H1 (cell line): ENCODE data around the gene RHBDF2. TPM values are rescaled to one million over a fixed set of nuclear protein-coding genes. Genes with fewer than 3 reads are reported as not detected.

Experiments used
- CTCF ChIA-PET: fragments of 300-600 bp; sonication (Branson Sonifier 250); formaldehyde crosslinking; loops from one replicate; lab custom pipeline; 2021; ENCODE audit not compliant: partially characterized antibody; lab: Charles Lee
- POLR2A ChIA-PET: fragments of 300-600 bp; sonication (Branson Sonifier 250); formaldehyde crosslinking; loops from one replicate; lab custom pipeline; 2021; ENCODE audit warnings: inconsistent platforms; ENCODE audit not compliant: partially characterized antibody; lab: Charles Lee
- DNase-seq, 2 experiments: peaks; one replicate each; pipeline versions ENCODE4 v3.0.0 to v3.0.0-alpha.2; 2010 to 2022; ENCODE audit warnings: low spot score in 2 of 2, low read depth in 1 of 2, mixed read lengths in 1 of 2
- FAIRE-seq: peaks from 2 replicates; lab custom pipeline; 2011; peaks lifted over from hg19 to GRCh38; lab: Jason Lieb, UNC
- H2AFZ ChIP-seq: 2 replicates; pipeline ENCODE4 v1.8.1; 2012; ENCODE audit warnings: low read length, inconsistent platforms
- H2AK5ac ChIP-seq: 2 replicates; pipeline ENCODE4 v1.6.1; 2013; ENCODE audit warnings: low read depth, low read length
- H2BK120ac ChIP-seq: replicated peaks from 2 replicates; pipeline ENCODE3; 2013; ENCODE audit warnings: low read depth, low read length, inconsistent platforms
- H2BK12ac ChIP-seq: 2 replicates; pipeline ENCODE4 v1.6.1; 2013; ENCODE audit warnings: low read depth, low read length
- H2BK15ac ChIP-seq: 2 replicates; pipeline ENCODE4 v1.6.1; 2013; ENCODE audit warnings: low read length
- H2BK20ac ChIP-seq: 2 replicates; pipeline ENCODE4 v1.6.1; 2013; ENCODE audit warnings: low read length
- H2BK5ac ChIP-seq: 2 replicates; pipeline ENCODE4 v1.6.1; 2013; ENCODE audit warnings: low read depth, low read length
- H3K14ac ChIP-seq: 2 replicates; pipeline ENCODE4 v1.6.1; 2013; ENCODE audit warnings: inconsistent platforms; ENCODE audit not compliant: insufficient read length
- H3K18ac ChIP-seq: 2 replicates; pipeline ENCODE4 v1.6.1; 2013; ENCODE audit warnings: low read length; ENCODE audit errors: extremely low read depth
- H3K23ac ChIP-seq: 2 replicates; pipeline ENCODE4 v1.6.1; 2013; ENCODE audit warnings: inconsistent platforms; ENCODE audit not compliant: insufficient read length
- H3K23me2 ChIP-seq: 2 replicates; pipeline ENCODE4 v1.6.1; 2013; ENCODE audit warnings: low read depth, low read length
- H3K27ac ChIP-seq: 2 replicates; pipeline ENCODE4 v1.6.1; 2011; ENCODE audit warnings: low read depth, low read length, inconsistent platforms
- H3K27me3 ChIP-seq, 4 experiments: replicated peaks in 1 of 4; 1 replicate in 1 of 4; 2 replicates in 3 of 4; pipeline versions ENCODE4 v1.6.1 to v1.8.1; 2011 to 2013; ENCODE audit warnings: low read length in 3 of 4, mild to moderate bottlenecking in 3 of 4, inconsistent platforms in 2 of 4, mixed read lengths in 2 of 4, moderate library complexity in 1 of 4; ENCODE audit not compliant: control insufficient read depth in 3 of 4, insufficient read depth in 3 of 4; ENCODE audit errors: extremely low read depth in 1 of 4
- H3K36me3 ChIP-seq, 4 experiments: 2 replicates each; pipeline versions ENCODE4 v1.6.1 to v1.8.1; 2011 to 2013; ENCODE audit warnings: mild to moderate bottlenecking in 4 of 4, low read length in 3 of 4, moderate library complexity in 2 of 4, control low read depth in 1 of 4, inconsistent platforms in 1 of 4; ENCODE audit not compliant: insufficient read depth in 4 of 4, control insufficient read depth in 2 of 4
- H3K4ac ChIP-seq: replicated peaks from 2 replicates; pipeline ENCODE3; 2013; ENCODE audit warnings: low read length, low read depth, mixed read lengths, inconsistent platforms; ENCODE audit not compliant: insufficient read length
- H3K4me1 ChIP-seq, 4 experiments: replicated peaks in 1 of 4; 1 replicate in 1 of 4; 2 replicates in 3 of 4; pipeline versions ENCODE4 v1.6.1 to v1.8.1; 2011 to 2013; ENCODE audit warnings: low read length in 3 of 4, inconsistent platforms in 2 of 4, mixed read lengths in 1 of 4; ENCODE audit not compliant: insufficient read depth in 4 of 4, control insufficient read depth in 3 of 4
- H3K4me2 ChIP-seq, 2 experiments: 2 replicates each; pipeline versions ENCODE4 v1.6.1 to v1.8.1; 2011 to 2013; ENCODE audit warnings: low read depth in 2 of 2, low read length in 2 of 2, control low read depth in 1 of 2, inconsistent platforms in 1 of 2, mild to moderate bottlenecking in 1 of 2; ENCODE audit not compliant: insufficient read depth in 1 of 2
- H3K4me3 ChIP-seq, 4 experiments: fragments of 200-600, 300-600 bp in 1 of 4; sonication (generic), shearing (Covaris generic), sonication (Bioruptor Twin) in 1 of 4; 2 replicates each; pipeline versions ENCODE4 v1.5.1 to v1.8.1; 2011 to 2016; ENCODE audit warnings: low read length in 4 of 4, low read depth in 3 of 4, control low read depth in 2 of 4, inconsistent platforms in 2 of 4, mild to moderate bottlenecking in 2 of 4, mixed read lengths in 1 of 4, moderate library complexity in 1 of 4; ENCODE audit not compliant: insufficient read depth in 2 of 4; ENCODE audit errors: extremely low read depth in 1 of 4
- H3K56ac ChIP-seq: replicated peaks from 2 replicates; pipeline ENCODE3; 2013; ENCODE audit warnings: low read depth, mild to moderate bottlenecking, mixed read lengths, low read length, inconsistent platforms; ENCODE audit not compliant: insufficient read length
- H3K79me1 ChIP-seq: 2 replicates; pipeline ENCODE4 v1.6.1; 2013; ENCODE audit warnings: low read depth, low read length, control low read depth
- H3K79me2 ChIP-seq, 2 experiments: 2 replicates each; pipeline versions ENCODE4 v1.6.1 to v1.8.1; 2012 to 2013; ENCODE audit warnings: low read length in 2 of 2, mild to moderate bottlenecking in 2 of 2, inconsistent platforms in 1 of 2; ENCODE audit not compliant: insufficient read depth in 2 of 2, control insufficient read depth in 1 of 2
- H3K9ac ChIP-seq, 4 experiments: replicated peaks in 1 of 4; 1 replicate in 1 of 4; 2 replicates in 3 of 4; pipeline versions ENCODE4 v1.6.1 to v1.8.1; 2011 to 2013; ENCODE audit warnings: low read depth in 3 of 4, low read length in 3 of 4, control low read depth in 2 of 4, mild to moderate bottlenecking in 2 of 4, moderate library complexity in 2 of 4, inconsistent platforms in 1 of 4; ENCODE audit errors: extremely low read depth in 1 of 4
- H3K9me3 ChIP-seq, 2 experiments: 2 replicates each; pipeline versions ENCODE4 v1.6.1 to v1.8.1; 2012 to 2013; ENCODE audit warnings: mild to moderate bottlenecking in 2 of 2, moderate library complexity in 2 of 2, control low read depth in 1 of 2, inconsistent platforms in 1 of 2, low read depth in 1 of 2, low read length in 1 of 2, mixed read lengths in 1 of 2; ENCODE audit not compliant: insufficient read depth in 2 of 2
- H4K20me1 ChIP-seq, 2 experiments: replicated peaks in 1 of 2; 2 replicates each; pipeline versions ENCODE3 to v1.8.1; 2011 to 2013; ENCODE audit warnings: inconsistent platforms in 2 of 2, low read length in 2 of 2, mild to moderate bottlenecking in 1 of 2; ENCODE audit not compliant: insufficient read depth in 2 of 2, control insufficient read depth in 1 of 2
- H4K5ac ChIP-seq: 2 replicates; pipeline ENCODE4 v1.6.1; 2013; ENCODE audit warnings: low read length, low read depth, mixed read lengths, inconsistent platforms; ENCODE audit not compliant: insufficient read length
- H4K8ac ChIP-seq: 2 replicates; pipeline ENCODE4 v1.8.0; 2013; ENCODE audit warnings: mild to moderate bottlenecking, moderate library complexity, low read length, inconsistent platforms; ENCODE audit not compliant: insufficient read depth; ENCODE audit errors: extremely low read depth
- H4K91ac ChIP-seq: replicated peaks from 2 replicates; pipeline ENCODE3; 2013; ENCODE audit warnings: low read length, mixed read lengths, inconsistent platforms; ENCODE audit not compliant: insufficient read length
- EZH2 ChIP-seq: fragments of 200-600 bp; sonication (generic); IDR thresholded peaks from 2 replicates; pipeline ENCODE4 v1.7.1; 2012; ENCODE audit warnings: low read depth, mild to moderate bottlenecking, moderate library complexity, low read length, inconsistent platforms; ENCODE audit not compliant: severe bottlenecking
- FOSL1 ChIP-seq: IDR thresholded peaks from 2 replicates; pipeline ENCODE4 v1.6.1; 2011; ENCODE audit warnings: mild to moderate bottlenecking, low read depth, low read length, moderate library complexity; ENCODE audit not compliant: insufficient read depth
- JUN ChIP-seq: IDR thresholded peaks from 2 replicates; pipeline ENCODE4 v1.6.1; 2011; ENCODE audit warnings: low read depth, mild to moderate bottlenecking, improper control_type of control experiment, low read length
- MAFK ChIP-seq: IDR thresholded peaks from 2 replicates; pipeline ENCODE4 v1.6.1; 2012; ENCODE audit warnings: low read depth, mild to moderate bottlenecking, improper control_type of control experiment, low read length
- RXRA ChIP-seq: IDR thresholded peaks from 2 replicates; pipeline ENCODE4 v1.6.1; 2011; ENCODE audit warnings: low read depth, mild to moderate bottlenecking, low read length, moderate library complexity; ENCODE audit not compliant: insufficient read depth
- SP4 ChIP-seq: IDR thresholded peaks from 2 replicates; pipeline ENCODE4 v1.6.1; 2012; ENCODE audit warnings: low read length, inconsistent platforms
- WGBS, 2 experiments: shearing (Covaris generic) in 1 of 2; methylation state at CpG; one replicate each; pipeline versions ENCODE4 v1.1.6 to v1.1.7; 2013 to 2015; ENCODE audit warnings: low lambda C conversion rate in 2 of 2, mixed read lengths in 2 of 2, inconsistent platforms in 1 of 2, low coverage in 1 of 2, missing lambda C conversion rate in 1 of 2; ENCODE audit not compliant: insufficient replicate concordance in 2 of 2, insufficient coverage in 1 of 2, insufficient read length in 1 of 2; ENCODE audit errors: extremely low coverage in 1 of 2, missing lambda C conversion rate in 1 of 2; 5-methylcytosine and 5-hydroxymethylcytosine counted together
- polyA plus RNA-seq, 7 experiments: library from polyadenylated mRNA; depleted of rRNA in 3 of 7; stranded (reverse) in 5 of 7; unstranded in 2 of 7; fragments of >200 nt in 5 of 7; fragments of 200-250 nt in 2 of 7; gene quantifications; 1 replicate in 5 of 7; 2 replicates in 1 of 7; 4 replicates in 1 of 7; pipeline versions ENCODE4 v1.2.1 to v1.2.3, GENCODE V29; 2011 to 2013; ENCODE audit warnings: missing spikeins in 2 of 7, mixed read lengths in 2 of 7
- total RNA-seq: library from RNA; stranded (reverse); fragmentation: NEBNext Ultra II Directional; extraction: Animal tissue kit (Norgen Biotek cat#: 25700); gene quantifications from 2 replicates; pipeline ENCODE4 v1.2.1, GENCODE V29; 2021
- TF ChIP-seq, protein P1 (sequence below): IDR thresholded peaks from 2 replicates; pipeline ENCODE4 v1.6.1; 2011; ENCODE audit warnings: low read length, improper control_type of control experiment
- TF ChIP-seq, protein P2 (sequence below), 3 experiments: IDR thresholded peaks; 1 replicate in 2 of 3; 2 replicates in 1 of 3; pipeline versions ENCODE4 v1.5.1 to v1.6.1; 2011; ENCODE audit warnings: low read length in 3 of 3, mild to moderate bottlenecking in 3 of 3, inconsistent platforms in 2 of 3, low read depth in 1 of 3, moderate library complexity in 1 of 3; ENCODE audit not compliant: insufficient read depth in 1 of 3; ENCODE audit errors: control extremely low read depth in 1 of 3

The RHBDF2 gene
- total and polyA plus RNA-seq, 2 of the 8 experiments (the other 6 are each of a cell fraction or from before 2014, with no cell fraction given) = 21.2 to 25.9 TPM

DNA sequence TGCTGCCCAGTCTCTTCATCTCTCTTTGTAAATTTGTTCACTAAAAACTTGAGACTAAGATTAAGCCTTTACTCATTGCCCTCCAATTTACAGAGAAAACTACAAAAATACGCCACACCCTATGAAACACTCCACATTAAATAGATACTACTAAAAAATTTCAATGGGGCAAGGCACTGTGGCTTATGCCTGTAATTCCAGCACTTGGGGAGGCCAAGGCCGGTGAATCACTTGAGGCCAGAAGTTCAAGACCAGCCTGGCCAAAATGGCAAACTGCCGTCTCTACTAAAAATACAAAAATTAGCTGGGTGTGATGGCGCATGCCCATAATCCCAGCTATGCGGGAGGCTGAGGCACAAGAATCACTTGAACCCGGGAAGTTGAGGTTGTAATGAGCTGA, 52.1 kb downstream of the RHBDF2 start:
- DNase-seq (no peak), FAIRE-seq (no peak)
- Histone ChIP-seq H3K4me2 (no peak overlapping the region; a peak in 1 of 4 replicates), H3K36me3 (no peaks in the 10 kb centered on the region), H3K79me2 (peaks cover 47 to 77% of the 10 kb centered on the region in 2 experiments), H3K14ac (no peak overlapping the region), H2BK120ac (no peak overlapping the region), H3K23me2 (peaks cover 3% of the 10 kb centered on the region; the same call in 1 of the 2 replicates), H2AFZ (no peak overlapping the region), H3K4me3 (no peak overlapping the region), H2AK5ac (no peak overlapping the region), H4K8ac (no peak overlapping the region), H3K4ac (no peak overlapping the region), H3K9me3 (no peaks in the 10 kb centered on the region), H2BK5ac (no peak overlapping the region), H3K23ac (no peak overlapping the region), H4K5ac (no peak overlapping the region), H3K4me1 (peaks cover 26 to 53% (median 44%) of the 10 kb centered on the region in 4 experiments), H2BK15ac (no peak overlapping the region), H3K79me1 (peaks cover 8% of the 10 kb centered on the region), H2BK20ac (no peak overlapping the region), H3K9ac (no peak overlapping the region), H3K27ac (no peak overlapping the region), H3K27me3 (no peaks in the 10 kb centered on the region), H3K56ac (no peak overlapping the region), H4K91ac (no peak overlapping the region), H3K18ac (no peak overlapping the region), H2BK12ac (no peak overlapping the region), H4K20me1 (peaks cover 19 to 28% of the 10 kb centered on the region in 2 experiments)
- no peak for TF ChIP-seq FOSL1
- no peak for TF ChIP-seq SP4
- TF ChIP-seq RXRA = no peak
- TF ChIP-seq EZH2 = no peak
- TF ChIP-seq, protein P1, sequence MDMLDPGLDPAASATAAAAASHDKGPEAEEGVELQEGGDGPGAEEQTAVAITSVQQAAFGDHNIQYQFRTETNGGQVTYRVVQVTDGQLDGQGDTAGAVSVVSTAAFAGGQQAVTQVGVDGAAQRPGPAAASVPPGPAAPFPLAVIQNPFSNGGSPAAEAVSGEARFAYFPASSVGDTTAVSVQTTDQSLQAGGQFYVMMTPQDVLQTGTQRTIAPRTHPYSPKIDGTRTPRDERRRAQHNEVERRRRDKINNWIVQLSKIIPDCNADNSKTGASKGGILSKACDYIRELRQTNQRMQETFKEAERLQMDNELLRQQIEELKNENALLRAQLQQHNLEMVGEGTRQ = no peak
- TF ChIP-seq MAFK = no peak
- no peak for TF ChIP-seq JUN
- TF ChIP-seq, protein P2, sequence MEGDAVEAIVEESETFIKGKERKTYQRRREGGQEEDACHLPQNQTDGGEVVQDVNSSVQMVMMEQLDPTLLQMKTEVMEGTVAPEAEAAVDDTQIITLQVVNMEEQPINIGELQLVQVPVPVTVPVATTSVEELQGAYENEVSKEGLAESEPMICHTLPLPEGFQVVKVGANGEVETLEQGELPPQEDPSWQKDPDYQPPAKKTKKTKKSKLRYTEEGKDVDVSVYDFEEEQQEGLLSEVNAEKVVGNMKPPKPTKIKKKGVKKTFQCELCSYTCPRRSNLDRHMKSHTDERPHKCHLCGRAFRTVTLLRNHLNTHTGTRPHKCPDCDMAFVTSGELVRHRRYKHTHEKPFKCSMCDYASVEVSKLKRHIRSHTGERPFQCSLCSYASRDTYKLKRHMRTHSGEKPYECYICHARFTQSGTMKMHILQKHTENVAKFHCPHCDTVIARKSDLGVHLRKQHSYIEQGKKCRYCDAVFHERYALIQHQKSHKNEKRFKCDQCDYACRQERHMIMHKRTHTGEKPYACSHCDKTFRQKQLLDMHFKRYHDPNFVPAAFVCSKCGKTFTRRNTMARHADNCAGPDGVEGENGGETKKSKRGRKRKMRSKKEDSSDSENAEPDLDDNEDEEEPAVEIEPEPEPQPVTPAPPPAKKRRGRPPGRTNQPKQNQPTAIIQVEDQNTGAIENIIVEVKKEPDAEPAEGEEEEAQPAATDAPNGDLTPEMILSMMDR (IDR thresholded peaks at IDR 0.05; ENCODE audit: control extremely low read depth in 1 of 3, insufficient read depth in 1 of 3, low read depth in 1 of 3, low read length in 3 of 3) = no peak
- 98% methylated on average over 6 of the region's 6 CpGs; no CpG with 5 or more reads in 1 of the 2 experiments for WGBS, 2 experiments
- CTCF ChIA-PET = interaction anchor here (0.7 to 4.7 kb wide), 15 partner anchors 11 to 443 kb away, joined by 3 to 17 read pairs (median 4); partner anchors contain the start of gene AANAT
- POLR2A ChIA-PET = interaction anchor here (1.0 to 1.1 kb wide), 3 partner anchors 10 to 328 kb away, joined by 3 to 4 read pairs (median 3); no protein-coding TSS in a partner anchor
